T47D (cell line): Measurements from ENCODE around the gene KRTAP1-4.
"Not testable (repeated sequence)": the region's sequence is repeated elsewhere in the genome, so short reads cannot be mapped to it uniquely, and the experiment has no call there.

ENCODE experiments used
- DNase-seq, 2 experiments: peaks; one replicate each; pipeline versions ENCODE4 v3.0.0 to v3.0.0-alpha.2; 2011 to 2012; ENCODE audit warnings: low read depth in 1 of 2, low spot score in 1 of 2
- JUND ChIP-seq: IDR thresholded peaks from 2 replicates; pipeline ENCODE4 v1.6.1; 2012; ENCODE audit warnings: low read depth
- in situ Hi-C: cut with HindIII; loops from 2 replicates; pipeline ENCODE4 v1.10.0; 2016; ENCODE audit warnings: low sequenced_read_pairs, low pct_unique_long_range_greater_than_20kb

The KRTAP1-4 gene

GRCh38 chr17:41029633-41030245 lies at the start of gene KRTAP1-4:
Gene KRTAP1-4, minus strand, starts transcription at chr17:41030195. Its CDS starts 117 bp downstream, at chr17:41030078.
- DNase-seq = no peak
- in situ Hi-C loops = no loop called here
- no peak for TF ChIP-seq JUND

GRCh38 chr17:41076788-41077187 lies 46.8 kb upstream of the KRTAP1-4 start:
- no peak for TF ChIP-seq JUND
- in situ Hi-C loops = no loop called here
- no peak for DNase-seq

- no peak for TF ChIP-seq JUND
- in situ Hi-C loops = no loop called here
- DNase-seq = no peak
These were observed 43.7 kb upstream of the KRTAP1-4 start for GRCh38 chr17:41073676-41074075.

GRCh38 chr17:41071606-41072360 lies 41.8 kb upstream of the KRTAP1-4 start:
- TF ChIP-seq JUND = no peak
- in situ Hi-C loops = no loop called here
- no peak for DNase-seq

GRCh38 chr17:41069031-41069430 lies 39.0 kb upstream of the KRTAP1-4 start:
- TF ChIP-seq JUND = no peak
- DNase-seq = no peak
- in situ Hi-C loops = no loop called here

- in situ Hi-C loops = no loop called here
- TF ChIP-seq JUND = no peak
- no peak for DNase-seq
These were observed 37.3 kb upstream of the KRTAP1-4 start for GRCh38 chr17:41067281-41067680.

GRCh38 chr17:41065829-41066624 lies 36.0 kb upstream of the KRTAP1-4 start, which contains the start of gene KRTAP2-4:
Gene KRTAP2-4, minus strand, starts transcription at chr17:41065879. Its CDS starts 34 bp downstream, at chr17:41065845.
- TF ChIP-seq JUND = no peak
- in situ Hi-C loops = no loop called here
- no peak for DNase-seq

GRCh38 chr17:41065016-41065689 lies 35.2 kb upstream of the KRTAP1-4 start:
- in situ Hi-C loops, DNase-seq: not testable (repeated sequence)

GRCh38 chr17:41064301-41064700 lies 34.3 kb upstream of the KRTAP1-4 start:
- no peak for DNase-seq
- no peak for TF ChIP-seq JUND
- in situ Hi-C loops = no loop called here

- in situ Hi-C loops = no loop called here
- DNase-seq = no peak
- no peak for TF ChIP-seq JUND
These were observed 33.5 kb upstream of the KRTAP1-4 start for GRCh38 chr17:41063449-41063848.

GRCh38 chr17:41061964-41062363 lies 32.0 kb upstream of the KRTAP1-4 start:
- TF ChIP-seq JUND = no peak
- no peak for DNase-seq
- in situ Hi-C loops = no loop called here

GRCh38 chr17:41060052-41060604 lies 30.1 kb upstream of the KRTAP1-4 start, which contains the start of gene KRTAP2-3:
Gene KRTAP2-3, minus strand, starts transcription at chr17:41060114. Its CDS starts 64 bp downstream, at chr17:41060050.
- no peak for DNase-seq
- no peak for TF ChIP-seq JUND
- in situ Hi-C loops = no loop called here

- in situ Hi-C loops, DNase-seq: not testable (repeated sequence)
These were observed 29.5 kb upstream of the KRTAP1-4 start for GRCh38 chr17:41059276-41060051.
